Panc1 (cell line): ENCODE data around the gene PLB1. TPM values are rescaled to one million over a fixed set of nuclear protein-coding genes. Genes with fewer than 3 reads are reported as not detected.

Experiments
- ATAC-seq: fragments of 200-7000 bp; cut with Tn5 transposase; 2 replicates; pipeline ENCODE4 v1.9.1; 2020; ENCODE audit warnings: mild to moderate bottlenecking, moderate library complexity
- BruUV-seq: library from RNA; stranded (reverse); fragments of 400-500 nt; replicated peaks from 2 replicates; lab custom pipeline; 2021; lab: Mats Ljungman, UMichigan
- CTCF ChIA-PET: fragments of 300-600 bp; sonication (Branson Sonifier 250); formaldehyde crosslinking; loops from one replicate; lab custom pipeline; 2022; ENCODE audit warnings: antibody characterized with exemption; lab: Charles Lee
- POLR2A ChIA-PET: fragments of 300-600 bp; sonication (Branson Sonifier 250); formaldehyde crosslinking; loops from one replicate; lab custom pipeline; 2022; ENCODE audit warnings: antibody characterized with exemption; lab: Charles Lee
- DNase-seq: peaks from one replicate; pipeline ENCODE4 v3.0.0-alpha.2; 2010; ENCODE audit warnings: low read depth, low spot score
- H3K27ac ChIP-seq: 2 replicates; pipeline ENCODE4 v1.5.1; 2011; ENCODE audit warnings: mild to moderate bottlenecking, low read length, inconsistent platforms
- H3K27me3 ChIP-seq: fragments of 200-500 bp; sonication (Bioruptor generic); 2 replicates; pipeline ENCODE4 v1.6.0; 2014; ENCODE audit warnings: low read length, inconsistent platforms; ENCODE audit not compliant: control insufficient read depth, insufficient read depth
- H3K36me3 ChIP-seq: fragments of 200-500 bp; sonication (Bioruptor generic); 2 replicates; pipeline ENCODE4 v1.5.1; 2014; ENCODE audit warnings: inconsistent platforms, mild to moderate bottlenecking, low read length, moderate library complexity; ENCODE audit not compliant: control insufficient read depth, insufficient read depth
- H3K4me1 ChIP-seq: 2 replicates; pipeline ENCODE4 v1.5.1; 2011; ENCODE audit warnings: inconsistent platforms, mild to moderate bottlenecking, low read length, moderate library complexity; ENCODE audit not compliant: control insufficient read depth, insufficient read depth
- H3K4me3 ChIP-seq, 2 experiments: 2 replicates each; pipeline ENCODE4 v1.5.1; 2011 to 2012; ENCODE audit warnings: low read depth in 2 of 2, low read length in 2 of 2, mild to moderate bottlenecking in 2 of 2, inconsistent platforms in 1 of 2, moderate library complexity in 1 of 2
- H3K9me3 ChIP-seq: fragments of 200-500 bp; sonication (Bioruptor generic); 2 replicates; pipeline ENCODE4 v1.5.1; 2014; ENCODE audit warnings: low read depth, mild to moderate bottlenecking, inconsistent platforms, low read length, moderate library complexity; ENCODE audit not compliant: control insufficient read depth, insufficient read depth
- CTCF ChIP-seq: fragments of 450-650 bp; IDR thresholded peaks from 2 replicates; pipeline ENCODE4 v1.5.1; 2017; ENCODE audit warnings: mild to moderate bottlenecking
- POLR2AphosphoS5 ChIP-seq: IDR thresholded peaks from 2 replicates; pipeline ENCODE4 v1.6.1; 2012; ENCODE audit warnings: mild to moderate bottlenecking, low read depth, low read length, moderate library complexity
- REST ChIP-seq, 2 experiments: IDR thresholded peaks; 2 replicates each; pipeline ENCODE4 v1.6.1; 2011 to 2012; ENCODE audit warnings: low read depth in 2 of 2, control low read depth in 1 of 2, low read length in 1 of 2, mild to moderate bottlenecking in 1 of 2, moderate library complexity in 1 of 2; ENCODE audit not compliant: insufficient read depth in 1 of 2
- SIN3A ChIP-seq: IDR thresholded peaks from 2 replicates; pipeline ENCODE4 v1.6.1; 2012; ENCODE audit warnings: low read depth, mild to moderate bottlenecking, low read length, moderate library complexity, borderline replicate concordance; ENCODE audit not compliant: insufficient read depth
- TCF7L2 ChIP-seq: IDR thresholded peaks from 2 replicates; pipeline ENCODE4 v1.6.1; 2011; ENCODE audit warnings: mild to moderate bottlenecking, low read depth, low read length, inconsistent platforms
- in situ Hi-C: cut with HindIII; loops from 2 replicates; pipeline ENCODE4 v1.10.0; 2016; ENCODE audit warnings: low sequenced_read_pairs, low pct_unique_long_range_greater_than_20kb
- intact Hi-C: fragments of 100-400 bp; cut with micrococcal nuclease; formaldehyde crosslinking; loops from one replicate; pipeline ENCODE4 v1.10.0; 2022; ENCODE audit not compliant: unreplicated experiment
- total RNA-seq: library from RNA; stranded (reverse); gene quantifications from one replicate; pipeline ENCODE4 v1.2.1, GENCODE V29; 2021; ENCODE audit not compliant: unreplicated experiment

PLB1 gene
- total RNA-seq, 1 experiment from 2014 or later, result 0.80 TPM

- CTCF ChIA-PET, result interaction anchor here (0.6 kb wide), 1 partner anchor 62 kb away, joined by 3 read pairs; no protein-coding TSS in a partner anchor
- no peaks in the 10 kb centered on the region for H3K27me3 ChIP-seq
- in situ Hi-C loops (no loop called here), intact Hi-C loops (no loop called here)
- H3K36me3 ChIP-seq, result no peaks in the 10 kb centered on the region
- H3K9me3 ChIP-seq, result no peaks in the 10 kb centered on the region
- peaks cover 13% of the 10 kb centered on the region; the same call in 1 of the 2 replicates for H3K4me1 ChIP-seq
- TF ChIP-seq SIN3A, result no peak
- no peak for TF ChIP-seq CTCF
- TF ChIP-seq POLR2AphosphoS5, result no peak
- TF ChIP-seq REST (IDR thresholded peaks at IDR 0.05; ENCODE audit: insufficient read depth in 1 of 2, low read depth in 2 of 2, low read length in 1 of 2), result no peak
- no peak for TF ChIP-seq TCF7L2
- DNase-seq, result no peak
- no TSS peak for BruUV-seq
- H3K27ac ChIP-seq, result no peak overlapping the region; the same call in 1 of the 2 replicates
- no peak overlapping the region for H3K4me3 ChIP-seq
- ATAC-seq, result peak; percentile 69
- POLR2A ChIA-PET, result no interaction called here
These were observed 187.3 kb downstream of the PLB1 start for GRCh38 chr2:28683100-28683706.

- no TSS peak for BruUV-seq
- Histone ChIP-seq H3K4me3 (no peak overlapping the region), H3K36me3 (no peaks in the 10 kb centered on the region), H3K27me3 (no peaks in the 10 kb centered on the region), H3K27ac (no peak overlapping the region), H3K4me1 (peaks cover 13% of the 10 kb centered on the region; the same call in 1 of the 2 replicates), H3K9me3 (no peaks in the 10 kb centered on the region)
- no peak for DNase-seq
- ChIA-PET CTCF (interaction anchor here (0.7 kb wide), 1 partner anchor 14 kb away, joined by 3 read pairs; no protein-coding TSS in a partner anchor), POLR2A (no interaction called here)
- intact Hi-C loops, result no loop called here
- no peak for TF ChIP-seq CTCF
- TF ChIP-seq REST (IDR thresholded peaks at IDR 0.05; ENCODE audit: insufficient read depth in 1 of 2, low read depth in 2 of 2, low read length in 1 of 2), result no peak
- no peak for TF ChIP-seq POLR2AphosphoS5
- TF ChIP-seq SIN3A, result no peak
- TF ChIP-seq TCF7L2, result no peak
- no peak for ATAC-seq
- in situ Hi-C loops, result no loop called here
These were observed 188.4 kb downstream of the PLB1 start for GRCh38 chr2:28684142-28684858.
